SK-MEL-5 (cell line): ENCODE data around the gene RELN. TPM values are rescaled to one million over a fixed set of nuclear protein-coding genes. Genes with fewer than 3 reads are reported as not detected.

Experiments
- DNase-seq: peaks from one replicate; pipeline ENCODE4 v3.0.0-alpha.2; 2016; ENCODE audit warnings: low read depth, low spot score
- in situ Hi-C: cut with HindIII; loops from 2 replicates; pipeline ENCODE4 v1.10.0; 2016; ENCODE audit warnings: low sequenced_read_pairs, high pct_unique_total_duplicates, low pct_unique_long_range_greater_than_20kb
- total RNA-seq: library from RNA; depleted of rRNA; stranded (reverse); fragments of >200 nt; shearing (Covaris generic); gene quantifications from 2 replicates; pipeline ENCODE4 v1.2.3, GENCODE V29; 2014

The RELN gene
- total RNA-seq, 1 experiment from 2014 or later, result 5.1 TPM

DNA sequence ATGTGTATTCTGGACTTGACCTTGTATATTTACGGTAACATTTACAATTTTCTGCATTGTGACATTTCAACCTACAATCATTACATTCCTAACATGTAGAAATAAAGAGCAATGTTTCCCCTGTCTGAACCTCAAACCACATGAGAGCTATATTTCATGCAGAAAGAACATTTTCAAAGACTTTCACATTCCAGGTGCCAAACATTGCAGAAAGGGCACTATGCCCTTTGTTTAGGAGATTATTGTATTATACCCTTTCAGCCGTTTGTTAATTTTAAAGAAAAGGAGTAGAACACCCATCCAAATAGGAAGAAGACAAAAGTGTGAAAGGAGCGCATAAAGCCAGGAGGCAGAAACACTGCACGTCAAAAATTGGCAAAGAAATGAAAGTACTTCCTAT is 260.4 kb downstream of the RELN start:
- in situ Hi-C loops, result no loop called here

DNA sequence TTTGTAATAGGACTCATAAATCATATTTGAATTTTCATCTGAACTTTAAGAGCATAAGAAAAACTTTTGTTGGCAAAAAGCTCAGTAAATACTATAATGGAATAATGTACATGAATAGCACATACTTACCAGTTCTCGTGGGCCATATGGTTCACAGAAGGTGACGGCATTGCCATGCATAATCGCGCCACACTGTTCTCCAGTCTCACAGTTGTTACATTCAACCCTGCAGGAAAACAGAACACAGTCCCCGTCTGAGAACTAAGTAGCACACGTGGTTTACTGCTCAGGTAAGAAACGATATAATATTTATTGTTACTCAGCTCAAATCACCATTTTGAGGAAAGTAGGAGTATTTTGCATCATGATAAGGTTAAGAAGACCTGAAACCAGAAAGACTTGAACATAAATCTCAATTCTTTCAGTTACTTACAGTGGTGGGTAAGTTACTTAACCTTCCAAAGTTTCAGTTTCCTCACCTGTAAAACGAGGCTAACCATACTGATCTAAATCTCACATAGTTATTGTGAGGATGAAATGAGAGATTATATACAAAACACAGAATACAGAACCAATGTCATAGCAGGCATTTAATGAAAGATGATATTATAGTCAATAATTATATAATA is 261.4 kb downstream of the RELN start:
- no peak for DNase-seq
- in situ Hi-C loops, result no loop called here

More for the DNA sequence above, 260.4 kb downstream of the RELN start:
- DNase-seq, result no peak

DNA sequence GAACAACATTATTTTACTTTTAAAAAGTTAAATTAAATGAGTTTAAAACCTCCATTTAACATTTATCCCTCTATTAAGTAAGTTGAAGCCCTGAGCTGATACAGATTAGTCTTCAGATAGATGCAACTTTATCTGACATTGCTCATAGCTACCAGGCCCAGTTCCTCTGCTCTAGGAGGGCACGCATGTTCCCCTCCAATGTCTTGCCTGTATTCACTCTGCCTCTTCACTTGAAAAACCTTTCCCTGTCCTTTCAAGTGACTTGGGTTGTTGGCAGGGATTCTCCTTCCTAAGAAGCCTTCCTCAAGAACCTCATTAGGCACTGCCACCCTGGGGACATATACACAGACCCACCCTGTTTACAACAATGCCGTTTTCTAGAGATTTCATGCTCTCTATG is 270.4 kb downstream of the RELN start:
- in situ Hi-C loops, result no loop called here
- DNase-seq, result no peak

DNA sequence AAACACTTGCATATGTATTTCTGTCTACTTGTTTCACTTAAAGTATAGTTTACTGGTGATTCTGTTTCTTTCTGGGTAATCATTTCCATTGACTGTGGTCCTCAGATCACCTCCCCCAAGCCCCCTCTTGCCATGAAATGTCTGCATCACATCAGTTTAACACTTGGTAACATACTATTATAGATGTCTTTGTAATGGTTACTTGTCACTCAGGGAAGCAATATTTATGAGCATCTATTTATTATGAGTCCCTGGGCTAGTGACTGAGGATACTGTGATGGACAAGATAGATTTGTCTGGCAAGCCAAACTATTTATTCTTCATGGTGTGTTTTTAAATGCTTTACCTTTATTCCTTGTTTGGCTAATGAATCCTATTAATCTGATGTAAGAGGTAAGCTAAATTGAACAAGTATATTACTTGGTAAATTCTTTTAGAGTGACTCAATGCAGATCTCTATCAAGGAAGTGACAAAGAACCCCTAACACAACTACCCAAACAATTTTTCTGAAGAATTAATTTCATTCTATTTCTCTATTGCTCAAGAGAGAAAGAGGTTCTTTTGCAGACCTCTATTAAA is 270.9 kb downstream of the RELN start:
- DNase-seq, result no peak
- in situ Hi-C loops, result no loop called here

DNA sequence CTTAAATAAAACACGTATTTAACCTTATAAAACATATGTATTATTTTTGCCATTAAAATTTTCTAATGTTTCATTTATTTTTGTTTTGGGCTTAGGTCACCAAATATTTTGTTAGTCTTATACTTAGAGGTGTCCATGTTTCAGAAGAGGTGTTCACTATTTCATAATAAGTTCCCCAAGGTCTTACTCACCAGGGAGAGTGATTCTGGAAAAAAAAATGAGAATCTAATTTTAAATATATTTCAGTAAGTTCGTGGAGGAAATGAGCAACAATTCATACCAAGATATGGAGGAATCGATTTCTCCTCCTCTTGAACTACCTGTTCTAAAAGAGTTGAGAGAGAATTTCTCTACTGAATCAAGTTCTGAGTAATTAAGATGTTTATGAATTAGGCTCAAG is 271.9 kb downstream of the RELN start:
- in situ Hi-C loops, result no loop called here
- no peak for DNase-seq

DNA sequence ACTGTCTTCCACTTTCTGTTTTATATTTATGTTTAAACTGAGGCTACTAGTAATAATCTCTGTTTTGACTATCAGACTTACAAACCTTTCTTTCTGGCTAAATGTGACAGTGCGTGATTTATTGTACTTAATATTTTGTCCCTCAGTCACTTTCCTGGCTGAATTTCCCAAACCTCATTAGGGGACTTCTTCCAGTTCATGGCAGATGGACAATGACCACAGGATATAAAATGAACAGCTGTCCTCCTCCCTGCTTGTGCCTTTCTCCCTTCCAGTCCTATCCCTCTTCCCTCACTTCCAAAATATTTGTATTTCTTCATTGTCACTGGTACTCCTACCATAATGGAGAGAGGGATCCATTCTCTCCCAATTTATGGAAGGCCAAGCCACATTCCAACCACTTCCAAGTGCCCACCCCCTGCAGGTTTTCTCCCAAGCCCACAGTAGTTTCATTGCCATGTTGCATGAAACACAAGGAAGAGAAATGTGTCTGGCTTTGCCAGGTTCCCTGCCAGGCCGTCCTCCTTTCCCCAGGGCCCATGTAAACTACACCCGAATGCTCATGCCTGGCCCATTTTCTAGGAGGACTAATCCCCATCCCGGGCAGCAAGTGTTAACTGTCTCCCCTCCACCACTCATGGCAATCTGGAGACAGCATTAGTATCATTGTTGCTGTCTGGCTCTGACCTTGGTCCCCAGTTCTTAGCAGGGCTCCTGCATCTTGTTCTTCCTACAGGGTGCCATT is 273.9 kb downstream of the RELN start:
- in situ Hi-C loops, result no loop called here
- DNase-seq, result no peak

DNA sequence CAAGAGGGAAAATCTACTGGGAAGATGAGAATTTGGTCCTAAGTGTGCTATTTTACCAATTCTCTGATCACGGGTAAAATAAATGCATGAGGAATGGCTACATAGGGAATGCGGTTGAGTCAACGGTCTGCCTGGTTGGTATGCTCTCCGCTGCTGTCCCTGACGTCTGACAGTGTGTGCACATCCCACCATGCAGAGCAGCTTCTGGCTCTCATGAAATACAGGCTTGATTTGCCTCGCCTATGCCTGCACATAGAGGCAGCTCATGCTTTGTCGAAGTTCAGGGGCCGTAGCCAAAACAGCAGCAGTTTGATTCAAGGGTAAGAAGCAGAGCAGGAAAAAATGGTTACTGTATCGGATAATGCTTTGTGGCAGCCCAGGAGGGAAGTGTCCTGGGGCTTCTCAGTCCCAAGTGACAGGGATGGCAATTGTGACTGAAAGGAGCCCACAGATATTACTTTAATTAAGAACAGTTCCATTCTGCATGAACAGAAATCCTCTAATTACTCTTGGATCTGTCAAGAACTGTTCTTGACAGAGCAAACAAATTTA is 275.0 kb downstream of the RELN start:
- no peak for DNase-seq
- in situ Hi-C loops, result no loop called here

DNA sequence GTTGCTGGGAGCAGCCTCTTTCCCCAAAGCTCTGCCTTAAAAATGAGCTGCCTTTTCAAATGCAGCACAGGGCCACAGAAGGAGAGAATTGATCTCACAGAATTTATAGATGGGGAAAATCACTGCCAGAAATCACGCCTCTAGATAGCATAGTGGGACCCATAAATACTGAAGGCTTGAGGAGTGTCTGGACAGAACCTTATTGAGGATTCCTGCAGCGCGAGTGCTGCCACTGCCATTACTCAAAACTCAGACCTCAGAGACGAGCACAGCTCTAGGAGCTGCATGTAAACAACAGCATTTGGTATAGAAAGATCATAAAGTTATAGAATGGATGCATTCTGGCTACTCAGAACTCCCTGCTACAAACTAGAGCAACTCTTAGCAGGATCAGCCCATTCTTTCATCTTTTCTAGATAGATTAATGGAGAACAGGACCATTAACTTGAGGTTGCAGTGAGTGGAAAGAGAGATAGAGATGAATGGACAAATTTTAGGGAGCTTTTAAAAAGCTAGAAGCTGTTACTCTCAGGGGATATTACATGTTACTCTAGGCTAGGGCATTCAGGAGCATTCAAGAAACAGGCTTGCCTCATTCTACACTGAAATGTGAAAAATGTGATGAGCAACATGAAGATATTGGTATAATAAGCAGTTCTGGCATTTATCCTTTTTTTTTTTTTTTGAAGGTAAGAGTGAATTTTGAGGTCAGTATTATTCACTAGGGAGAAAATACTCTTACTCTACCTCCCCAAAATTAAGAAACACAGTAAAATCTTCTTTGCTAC is 276.3 kb downstream of the RELN start:
- in situ Hi-C loops, result no loop called here
- DNase-seq, result no peak

DNA sequence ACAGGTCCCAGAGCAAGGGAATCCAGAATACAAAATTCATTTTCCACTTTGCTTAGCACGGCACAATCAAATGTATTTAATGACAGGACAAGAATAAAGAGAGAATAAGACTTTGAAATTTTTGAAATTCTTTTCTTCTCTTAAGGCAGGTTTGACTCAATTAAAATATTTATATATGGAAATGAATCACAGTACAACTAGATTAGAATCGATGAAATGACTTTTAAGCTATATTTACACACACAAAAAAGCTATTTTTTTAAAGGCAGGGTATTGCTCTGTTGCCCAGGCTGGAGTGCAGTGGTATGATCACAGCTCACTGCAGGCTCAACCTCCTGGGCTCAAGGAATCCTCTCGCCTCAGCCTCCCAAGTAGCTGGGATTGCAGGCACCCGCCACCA is 278.0 kb downstream of the RELN start:
- DNase-seq, result no peak
- in situ Hi-C loops, result no loop called here

DNA sequence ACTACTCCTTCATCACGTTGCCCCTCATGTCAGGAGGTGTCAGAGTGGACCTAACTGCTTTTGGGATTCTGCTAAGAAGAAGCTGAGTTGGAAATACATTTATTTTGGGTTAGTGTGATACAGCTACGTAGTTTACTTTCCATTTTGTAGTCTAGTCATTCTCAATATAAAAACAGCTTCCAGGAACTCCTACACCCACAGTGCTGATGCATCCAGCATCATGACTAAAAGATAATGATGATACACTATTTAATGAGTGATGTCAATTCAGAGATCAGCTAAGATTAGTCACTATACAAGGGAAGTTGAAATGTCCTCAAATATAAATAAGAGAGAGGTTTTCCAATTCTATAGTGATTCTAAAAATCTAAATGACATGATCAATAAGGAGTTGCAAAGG is 279.2 kb downstream of the RELN start:
- in situ Hi-C loops, result no loop called here

DNA sequence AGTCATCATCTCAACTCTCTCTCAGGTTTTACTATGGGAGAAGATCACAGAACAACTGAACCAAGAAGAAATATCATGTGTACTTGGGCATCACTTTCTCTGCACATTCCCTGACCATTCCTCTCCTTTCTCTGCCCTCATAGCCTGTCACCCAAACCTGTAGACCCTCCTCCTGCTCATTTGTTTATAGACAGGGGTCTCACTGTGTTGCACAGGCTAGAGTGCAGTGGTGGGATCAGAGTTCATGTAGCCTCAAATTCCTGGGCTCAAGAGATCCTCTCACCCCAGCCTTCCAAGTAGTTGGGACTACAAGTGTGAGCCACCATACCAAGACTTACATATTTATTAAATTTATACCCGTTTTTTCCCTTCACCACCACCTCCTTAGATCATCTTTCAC is 282.7 kb downstream of the RELN start:
- DNase-seq, result no peak
- in situ Hi-C loops, result no loop called here

More for the DNA sequence above, 279.2 kb downstream of the RELN start:
- no peak for DNase-seq

DNA sequence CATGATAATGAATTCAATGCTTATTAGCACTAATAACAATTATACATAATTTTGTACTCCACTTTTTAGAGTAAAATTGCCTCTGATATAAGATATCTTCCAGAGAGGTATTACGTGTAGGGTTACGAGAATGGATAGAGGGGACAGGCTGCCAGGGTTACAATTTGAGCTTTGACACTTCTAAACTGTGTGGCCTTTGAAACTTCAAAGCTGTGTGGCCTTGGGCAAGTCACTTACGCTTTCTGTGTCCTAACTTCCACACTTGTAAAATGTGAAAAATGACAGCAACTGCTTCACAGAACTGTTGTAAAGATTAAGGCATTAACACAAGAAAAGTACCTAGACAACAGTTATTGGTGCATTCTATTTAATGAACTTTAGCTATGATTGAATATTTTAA is 283.9 kb downstream of the RELN start:
- DNase-seq, result no peak
- in situ Hi-C loops, result no loop called here

DNA sequence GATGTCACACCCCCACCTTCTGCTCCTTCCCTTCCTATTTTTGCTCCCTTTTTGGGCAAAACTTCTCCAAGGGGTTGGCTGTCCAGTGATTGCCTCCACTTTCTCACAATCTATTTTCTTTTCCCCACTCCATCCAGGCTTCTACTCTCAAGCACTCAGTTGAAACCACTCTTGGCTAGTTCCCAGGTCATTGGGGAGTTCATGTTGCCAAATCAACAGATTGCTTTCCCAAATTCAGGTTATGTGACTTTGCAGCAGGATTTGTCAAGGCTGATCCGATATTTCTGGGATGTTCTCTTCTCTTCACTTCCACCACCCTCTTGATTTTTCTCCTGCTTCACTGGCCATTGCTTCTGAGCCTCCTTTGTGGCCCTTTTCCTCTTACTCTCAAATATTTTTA is 284.8 kb downstream of the RELN start:
- no peak for DNase-seq
- in situ Hi-C loops, result no loop called here

DNA sequence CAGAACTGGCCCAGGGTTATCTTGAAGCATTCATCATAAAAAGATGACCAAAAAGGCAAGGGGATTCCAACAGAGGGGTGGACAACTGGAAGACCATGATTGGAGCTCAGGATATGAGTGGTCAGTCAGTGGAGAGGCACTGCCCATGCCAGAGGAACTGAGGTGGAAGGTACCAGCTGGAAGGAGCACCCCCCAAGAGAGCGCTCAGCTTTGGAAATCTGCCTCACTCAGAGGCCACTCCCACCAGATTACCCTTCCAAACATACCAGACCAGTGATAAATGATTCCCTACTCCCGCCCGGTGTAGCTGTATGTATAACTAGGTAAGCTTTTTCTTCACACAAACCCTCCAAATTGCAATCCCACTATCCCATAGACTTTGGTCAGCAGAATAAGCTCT is 286.5 kb downstream of the RELN start:
- in situ Hi-C loops, result no loop called here
- DNase-seq, result no peak

DNA sequence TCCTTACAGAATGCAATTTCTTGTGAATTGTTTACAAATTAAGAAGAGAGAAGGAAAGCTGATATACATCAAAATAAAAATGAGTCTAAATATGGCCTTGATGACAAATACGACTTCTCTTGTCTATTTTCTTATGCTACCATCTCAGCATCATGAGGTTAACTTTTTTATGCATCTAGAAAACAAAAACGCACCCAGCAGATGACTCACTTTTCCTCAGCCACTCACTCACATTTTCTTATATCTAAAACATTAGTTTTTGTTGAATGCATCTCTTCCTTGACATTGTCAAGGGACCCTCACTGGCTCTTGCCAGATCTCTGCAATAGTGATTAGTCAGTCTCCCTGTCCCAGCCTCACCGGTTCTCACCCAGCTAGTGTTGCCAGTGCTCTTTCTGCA is 287.0 kb downstream of the RELN start:
- no peak for DNase-seq
- in situ Hi-C loops, result no loop called here

DNA sequence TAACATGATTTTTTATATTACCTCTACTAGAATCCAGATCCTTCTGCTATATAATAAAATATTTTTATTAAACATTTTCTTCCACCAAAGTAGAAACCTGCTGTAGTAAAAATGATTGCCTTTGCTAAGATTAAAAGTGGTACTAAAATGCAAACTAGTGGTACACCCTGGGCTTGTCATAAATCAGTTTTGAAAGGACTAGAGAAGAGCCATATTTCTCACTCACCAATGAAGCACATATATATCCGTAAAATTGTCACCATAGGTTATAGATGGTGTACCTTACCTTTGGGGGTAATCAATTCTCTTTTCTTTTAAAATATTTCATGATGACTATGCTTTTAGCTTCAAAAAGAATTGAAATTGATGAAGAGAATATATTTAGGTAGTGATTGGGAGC is 290.4 kb downstream of the RELN start:
- in situ Hi-C loops, result no loop called here
- no peak for DNase-seq

DNA sequence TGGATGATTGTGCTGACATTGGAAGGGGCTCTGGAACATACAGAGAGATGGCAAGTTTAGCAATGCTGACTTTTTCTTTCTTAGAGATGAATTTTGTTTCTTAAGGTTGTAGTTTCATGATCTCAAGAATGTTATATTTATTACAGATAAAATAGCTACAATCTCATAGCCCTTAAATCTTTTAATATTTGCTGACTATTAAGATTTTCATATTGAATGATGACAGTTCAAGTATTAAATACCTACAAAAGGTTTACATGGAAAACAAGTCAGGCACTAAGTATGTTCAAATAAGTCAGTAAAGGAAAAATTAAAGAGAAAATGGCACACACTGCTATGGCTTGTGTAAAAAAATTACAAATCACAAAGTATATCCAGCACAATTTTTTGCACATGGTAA is 291.4 kb downstream of the RELN start:
- in situ Hi-C loops, result no loop called here
- DNase-seq, result no peak

DNA sequence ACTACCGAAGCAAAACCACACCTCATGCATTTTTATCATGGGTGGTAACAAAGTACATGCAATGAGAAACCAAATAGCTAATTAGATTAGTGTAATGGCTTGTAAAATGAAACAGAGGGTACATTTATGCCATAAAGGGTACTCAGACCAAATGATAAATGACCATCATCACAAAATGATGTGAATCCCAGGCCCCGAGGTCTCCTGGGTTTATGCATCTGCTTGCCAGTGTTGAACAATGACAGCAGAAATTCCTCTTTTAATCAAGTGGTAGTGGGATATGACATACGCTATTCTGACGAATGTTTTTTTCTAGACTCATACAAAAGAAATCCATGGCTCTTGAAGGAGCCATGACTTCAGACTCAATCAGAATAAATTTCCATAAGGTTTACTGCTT is 293.9 kb downstream of the RELN start:
- in situ Hi-C loops, result no loop called here
- DNase-seq, result no peak
